NT2/D1 (cell line): Measurements from ENCODE around the gene MUC7.

Experiments
- SUZ12 ChIP-seq: IDR thresholded peaks from 2 replicates; pipeline ENCODE4 v1.6.1; 2011; ENCODE audit not compliant: insufficient read length, insufficient read depth; ENCODE audit errors: extremely low read depth
- YY1 ChIP-seq: IDR thresholded peaks from 2 replicates; pipeline ENCODE4 v1.6.1; 2011; ENCODE audit not compliant: insufficient read length, insufficient read depth
- ZNF274 ChIP-seq: IDR thresholded peaks from 2 replicates; pipeline ENCODE4 v1.6.1; 2011; ENCODE audit warnings: mild to moderate bottlenecking, low read depth, low read length

DNA sequence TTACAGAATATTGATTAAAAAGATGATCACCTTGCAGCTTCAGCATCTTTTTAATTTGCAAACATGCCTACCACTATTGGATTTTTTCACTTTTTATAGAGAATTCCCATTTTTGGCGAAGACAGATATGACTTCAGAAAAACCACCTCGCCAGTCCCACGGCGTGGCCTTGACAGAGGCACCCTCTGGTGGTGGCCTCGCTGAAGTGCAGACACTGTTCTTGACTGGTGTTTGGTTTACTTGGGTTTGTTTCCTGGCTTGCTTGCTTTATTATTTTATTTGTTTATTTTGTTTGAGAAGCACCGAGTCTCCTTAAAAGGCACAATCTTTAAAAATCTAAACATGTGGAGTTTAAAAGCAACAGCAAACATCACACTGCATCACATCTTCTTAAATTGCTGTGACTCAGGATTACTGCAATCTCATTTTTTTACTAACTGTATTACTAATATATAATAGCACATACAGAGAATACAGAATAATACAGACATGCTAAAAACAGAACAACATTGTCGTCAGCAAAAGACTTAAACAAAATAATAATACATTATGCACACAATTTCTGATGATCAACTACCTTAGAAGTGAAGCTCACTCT is 33.3 kb downstream of the MUC7 start:
- TF ChIP-seq ZNF274, result no peak
- no peak for TF ChIP-seq YY1
- no peak for TF ChIP-seq SUZ12
